HG02678 (cell line): ENCODE data around the gene GLRX2.
"Not testable (repeated sequence)": the region's sequence is repeated elsewhere in the genome, so short reads cannot be mapped to it uniquely, and the experiment has no call there.

Source experiments
- ATAC-seq: cut with Tn5 transposase; IDR thresholded peaks from one replicate; pipeline ENCODE4 v1.9.1; 2021; ENCODE audit warnings: mild to moderate bottlenecking, moderate library complexity; ENCODE audit not compliant: unreplicated experiment

GLRX2 gene, protein sequence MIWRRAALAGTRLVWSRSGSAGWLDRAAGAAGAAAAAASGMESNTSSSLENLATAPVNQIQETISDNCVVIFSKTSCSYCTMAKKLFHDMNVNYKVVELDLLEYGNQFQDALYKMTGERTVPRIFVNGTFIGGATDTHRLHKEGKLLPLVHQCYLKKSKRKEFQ

GRCh38 chr1:193104907-193105820 is at the start of gene GLRX2:
Gene GLRX2 (minus strand): TSS chr1:193105414. CDS start chr1:193105382, 32 bp downstream.
- ATAC-seq, result peak; percentile 92

- no peak for ATAC-seq
Observed at GRCh38 chr1:193144999-193145398, 39.8 kb upstream of the GLRX2 start.

GRCh38 chr1:193144361-193144938 is 39.2 kb upstream of the GLRX2 start:
- no peak for ATAC-seq

GRCh38 chr1:193143285-193143684 is 38.1 kb upstream of the GLRX2 start:
- no peak for ATAC-seq

- no peak for ATAC-seq
Observed at GRCh38 chr1:193142409-193142808, 37.2 kb upstream of the GLRX2 start.

DNA sequence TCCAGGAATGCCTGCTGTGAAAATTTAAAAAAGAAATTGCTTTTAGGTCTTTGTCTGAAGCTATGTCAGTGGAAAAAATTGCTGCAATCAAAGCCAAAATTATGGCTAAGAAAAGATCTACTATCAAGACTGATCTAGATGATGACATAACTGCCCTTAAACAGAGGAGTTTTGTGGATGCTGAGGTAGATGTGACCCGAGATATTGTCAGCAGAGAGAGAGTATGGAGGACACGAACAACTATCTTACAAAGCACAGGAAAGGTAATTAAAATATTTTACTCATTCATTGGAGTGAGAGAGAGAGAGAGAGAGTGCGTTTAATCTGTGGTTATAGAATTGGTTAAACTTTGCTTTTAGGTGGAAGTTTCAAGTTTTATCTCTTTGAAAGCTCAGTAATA is 36.6 kb upstream of the GLRX2 start:
- no peak for ATAC-seq

GRCh38 chr1:193140254-193140653 is 35.0 kb upstream of the GLRX2 start:
- no peak for ATAC-seq

GRCh38 chr1:193131266-193131860 is 26.1 kb upstream of the GLRX2 start:
- peak; percentile 74 for ATAC-seq

DNA sequence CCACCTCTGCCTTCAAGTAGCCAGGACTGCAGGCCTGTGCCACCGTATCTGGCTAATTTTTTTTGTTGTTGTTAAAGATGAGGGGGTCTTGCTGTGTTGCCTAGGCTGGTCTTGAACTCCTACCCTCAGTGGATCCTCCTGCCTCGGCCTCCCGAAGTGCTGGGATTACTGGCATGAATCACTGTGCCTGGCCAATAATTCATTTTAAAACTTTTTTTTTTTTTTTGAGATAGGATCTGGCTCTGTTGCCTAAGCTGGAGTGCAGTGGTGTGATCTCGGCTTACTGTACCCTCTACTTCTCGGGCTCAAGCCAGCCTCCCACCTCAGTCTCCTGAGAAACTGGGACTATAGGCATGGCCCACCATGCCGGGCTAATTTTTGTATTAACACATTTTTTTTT is 20.2 kb upstream of the GLRX2 start:
- ATAC-seq, result no peak

- ATAC-seq, result no peak
Observed at GRCh38 chr1:193123751-193124150, 18.5 kb upstream of the GLRX2 start.

DNA sequence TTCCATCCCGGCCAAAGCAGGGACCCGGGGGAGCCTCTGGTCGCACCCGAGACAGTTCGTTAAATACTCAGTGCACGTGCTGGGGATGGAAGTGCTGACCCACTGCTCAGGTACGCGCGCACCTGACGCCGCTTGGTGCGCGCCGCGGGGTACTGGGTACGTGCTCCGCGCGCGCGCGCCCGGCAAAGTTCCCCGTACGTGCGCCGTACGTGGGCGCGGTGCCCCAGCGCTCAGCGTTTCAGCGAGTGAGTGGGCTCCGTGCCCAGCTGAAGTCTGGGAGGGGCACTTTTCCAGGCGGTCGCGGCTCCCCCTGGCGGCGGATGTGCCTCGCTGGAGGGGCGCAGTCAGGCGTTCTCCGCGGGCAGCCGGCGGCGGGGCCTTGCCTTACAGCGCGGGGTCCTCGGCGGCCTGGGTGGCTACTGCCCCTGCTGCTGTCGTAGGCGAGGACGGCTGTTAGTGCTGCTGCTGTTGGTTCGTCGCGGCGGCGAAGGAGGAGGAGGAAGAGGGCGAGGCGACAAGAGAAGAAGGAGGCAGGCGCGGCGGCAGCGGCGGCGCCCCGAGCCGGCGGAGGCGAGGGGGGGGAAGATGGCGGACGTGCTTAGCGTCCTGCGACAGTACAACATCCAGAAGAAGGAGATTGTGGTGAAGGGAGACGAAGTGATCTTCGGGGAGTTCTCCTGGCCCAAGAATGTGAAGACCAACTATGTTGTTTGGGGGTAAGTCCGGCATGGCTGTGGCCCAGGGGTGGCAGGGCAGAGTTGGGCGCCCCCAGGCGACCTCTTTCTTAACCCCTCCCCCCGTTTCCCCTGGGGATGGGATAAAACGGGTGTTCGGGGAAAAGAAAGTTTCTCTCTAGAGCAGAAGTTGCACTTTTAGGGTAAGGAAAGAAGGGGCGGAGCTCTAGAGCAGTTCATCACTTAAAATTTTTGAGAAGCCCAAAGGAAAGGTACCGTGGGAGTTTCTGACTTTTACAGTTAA is 16.7 kb upstream of the GLRX2 start, which contains the start of gene CDC73:
TSS of gene CDC73 (plus strand) at position 416 of the 978 bp plus-strand sequence. CDS start at position 586, 170 bp downstream.
- peak; percentile 91 for ATAC-seq

DNA sequence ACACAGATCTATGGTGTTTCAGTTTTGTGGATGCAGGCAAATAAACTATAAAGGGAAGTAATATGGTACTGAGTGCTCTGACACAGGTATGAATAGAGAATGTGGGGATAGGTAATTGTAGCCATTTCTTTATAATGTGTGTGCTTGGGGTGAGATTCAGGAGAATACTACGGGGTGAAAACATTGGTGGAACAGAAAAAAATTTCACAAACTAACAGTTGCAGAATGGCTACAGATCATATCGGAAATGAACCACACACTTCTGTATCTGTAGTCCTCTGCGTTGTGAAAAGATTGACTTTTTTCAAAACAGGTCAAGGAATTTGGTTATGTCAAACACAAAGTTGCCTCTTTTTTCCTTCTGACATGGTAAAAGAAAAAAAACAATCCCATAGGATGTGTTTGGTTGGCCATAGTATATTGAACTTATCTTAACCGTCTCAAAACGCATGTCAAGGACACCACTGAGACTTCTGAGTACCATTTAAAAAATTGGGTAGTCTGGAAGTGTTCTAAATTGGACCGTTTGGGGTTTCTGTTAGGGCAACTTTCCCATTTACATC is 15.5 kb upstream of the GLRX2 start:
- no peak for ATAC-seq

DNA sequence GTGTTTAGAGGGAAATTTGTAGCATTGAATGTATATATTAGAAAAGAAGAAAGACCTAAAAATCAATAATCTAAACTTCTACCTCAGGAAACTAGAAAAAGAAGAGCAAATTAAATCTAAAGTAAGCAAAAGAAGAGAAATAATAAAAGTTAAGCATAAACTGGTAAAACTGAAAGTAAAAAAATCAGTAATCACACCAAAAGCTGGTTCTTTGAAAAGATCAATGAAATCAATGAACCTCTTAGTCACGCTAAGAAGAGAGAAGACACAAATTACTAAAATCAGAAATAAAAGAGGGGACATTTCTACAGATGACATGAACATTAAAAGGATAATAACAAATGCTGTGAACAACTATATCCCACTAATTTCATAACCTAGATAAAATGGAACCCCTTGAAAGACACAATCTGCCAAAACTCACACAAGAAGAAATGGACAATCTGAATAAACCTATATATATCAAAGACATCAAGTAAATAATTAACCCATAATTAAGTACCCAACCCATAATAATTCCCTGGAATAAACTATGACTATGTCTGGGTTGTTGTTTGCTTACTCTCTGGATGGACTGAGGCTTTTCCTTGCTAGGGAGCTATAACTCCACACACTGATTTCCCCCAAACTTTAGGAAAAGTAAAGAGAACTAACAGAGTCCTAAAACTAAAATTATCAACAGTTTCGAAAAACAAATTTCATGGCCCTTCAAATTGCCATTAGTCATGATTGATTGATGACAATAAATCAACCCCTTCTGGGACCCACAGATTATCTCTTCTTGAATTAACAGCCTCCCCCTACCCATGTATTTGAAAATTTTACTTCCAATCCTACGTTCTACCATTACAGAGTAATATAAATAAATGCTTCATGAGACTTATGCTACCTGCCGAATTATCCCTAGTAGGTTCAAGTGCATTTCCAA is 13.9 kb upstream of the GLRX2 start:
- no peak for ATAC-seq

- no peak for ATAC-seq
Observed at GRCh38 chr1:193118194-193118593, 13.0 kb upstream of the GLRX2 start.

- ATAC-seq, result not testable (repeated sequence)
Observed at GRCh38 chr1:193117167-193117566, 12.0 kb upstream of the GLRX2 start.

DNA sequence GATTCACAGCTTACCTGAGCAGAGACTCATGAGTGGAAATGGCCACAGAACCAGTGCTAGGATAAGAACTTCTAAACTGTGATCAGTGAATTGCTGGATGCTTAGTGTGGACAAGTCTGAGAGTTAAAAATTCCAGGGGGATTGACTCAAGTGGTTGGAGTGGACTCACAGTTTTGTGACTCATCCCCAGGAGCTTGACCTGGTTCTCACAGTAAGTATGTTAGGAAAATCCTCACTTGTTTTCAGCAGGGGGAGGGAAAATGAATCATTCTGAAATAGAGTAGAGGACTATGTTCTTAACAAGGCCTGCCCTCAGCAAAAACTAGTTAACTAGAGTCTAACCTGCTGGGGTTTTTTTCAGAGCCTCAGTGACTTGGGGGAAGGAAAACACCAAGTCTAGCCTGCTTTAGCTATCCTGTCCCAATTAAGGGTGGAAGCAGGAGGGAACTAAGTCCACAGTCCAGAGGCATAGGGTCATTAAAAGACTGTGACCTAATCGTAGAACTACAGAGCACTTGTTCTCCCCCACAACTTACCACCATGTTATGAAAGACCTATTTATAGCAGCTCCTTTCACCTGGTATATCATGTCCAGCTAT is 10.5 kb upstream of the GLRX2 start:
- no peak for ATAC-seq

GRCh38 chr1:193114485-193115095 is 9.4 kb upstream of the GLRX2 start:
- no peak for ATAC-seq

GRCh38 chr1:193113992-193114332 is 8.7 kb upstream of the GLRX2 start:
- ATAC-seq, result no peak
